ENCODE measurements around the gene NLGN2. TPM values are rescaled to one million over a fixed set of nuclear protein-coding genes. Genes with fewer than 3 reads are reported as not detected.

Gene NLGN2
- total RNA-seq, 1 experiment from 2014 or later = 76.7 TPM

GRCh38 chr17:7431231-7431630, 23.6 kb downstream of the NLGN2 start:
- DNase-seq (ENCODE audit: low spot score) (no peak), ATAC-seq (no peak)
- Mint-ChIP-seq H3K27me3 (ENCODE audit: low read depth) (no peaks in the 10 kb centered on the region; the same call in 1 of the 2 replicates), H3K4me1 (peaks cover 3% of the 10 kb centered on the region), H3K36me3 (no peaks in the 10 kb centered on the region), H3K4me3 (no peak overlapping the region), H3K27ac (no peak overlapping the region), H3K9me3 (no peaks in the 10 kb centered on the region)
- TF ChIP-seq ERG (CRISPR knock-in tag; IDR thresholded peaks at IDR 0.05) (no peak), ATF6 (CRISPR knock-in tag; IDR thresholded peaks at IDR 0.05) (no peak)
- TF ChIP-seq, protein P1, sequence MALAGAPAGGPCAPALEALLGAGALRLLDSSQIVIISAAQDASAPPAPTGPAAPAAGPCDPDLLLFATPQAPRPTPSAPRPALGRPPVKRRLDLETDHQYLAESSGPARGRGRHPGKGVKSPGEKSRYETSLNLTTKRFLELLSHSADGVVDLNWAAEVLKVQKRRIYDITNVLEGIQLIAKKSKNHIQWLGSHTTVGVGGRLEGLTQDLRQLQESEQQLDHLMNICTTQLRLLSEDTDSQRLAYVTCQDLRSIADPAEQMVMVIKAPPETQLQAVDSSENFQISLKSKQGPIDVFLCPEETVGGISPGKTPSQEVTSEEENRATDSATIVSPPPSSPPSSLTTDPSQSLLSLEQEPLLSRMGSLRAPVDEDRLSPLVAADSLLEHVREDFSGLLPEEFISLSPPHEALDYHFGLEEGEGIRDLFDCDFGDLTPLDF (CRISPR knock-in tag; IDR thresholded peaks at IDR 0.05) = no peak
- ChIA-PET CTCF (no interaction called here), POLR2A (no interaction called here)

GRCh38 chr17:7432296-7432695, 24.7 kb downstream of the NLGN2 start:
- DNase-seq (ENCODE audit: low spot score) (no peak), ATAC-seq (no peak)
- Mint-ChIP-seq H3K4me1 (peaks cover 4% of the 10 kb centered on the region), H3K27ac (no peak overlapping the region), H3K27me3 (ENCODE audit: low read depth) (peaks cover 3% of the 10 kb centered on the region; the same call in 1 of the 2 replicates), H3K9me3 (no peaks in the 10 kb centered on the region), H3K4me3 (no peak overlapping the region), H3K36me3 (no peaks in the 10 kb centered on the region)
- ChIA-PET POLR2A (interaction anchor here (0.5 kb wide), 1 partner anchor 33 kb away, joined by 5 read pairs; no protein-coding TSS in a partner anchor), CTCF (interaction anchor here (1.0 kb wide), 2 partner anchors 25 to 26 kb away, joined by 3 read pairs; partner anchors contain the start of gene NLGN2)
- TF ChIP-seq ZBTB21 (CRISPR knock-in tag; IDR thresholded peaks at IDR 0.05; ENCODE audit: borderline replicate concordance) = no peak
- TF ChIP-seq E2F4 (CRISPR knock-in tag; IDR thresholded peaks at IDR 0.05; ENCODE audit: borderline replicate concordance, low read depth) = no peak

DNA sequence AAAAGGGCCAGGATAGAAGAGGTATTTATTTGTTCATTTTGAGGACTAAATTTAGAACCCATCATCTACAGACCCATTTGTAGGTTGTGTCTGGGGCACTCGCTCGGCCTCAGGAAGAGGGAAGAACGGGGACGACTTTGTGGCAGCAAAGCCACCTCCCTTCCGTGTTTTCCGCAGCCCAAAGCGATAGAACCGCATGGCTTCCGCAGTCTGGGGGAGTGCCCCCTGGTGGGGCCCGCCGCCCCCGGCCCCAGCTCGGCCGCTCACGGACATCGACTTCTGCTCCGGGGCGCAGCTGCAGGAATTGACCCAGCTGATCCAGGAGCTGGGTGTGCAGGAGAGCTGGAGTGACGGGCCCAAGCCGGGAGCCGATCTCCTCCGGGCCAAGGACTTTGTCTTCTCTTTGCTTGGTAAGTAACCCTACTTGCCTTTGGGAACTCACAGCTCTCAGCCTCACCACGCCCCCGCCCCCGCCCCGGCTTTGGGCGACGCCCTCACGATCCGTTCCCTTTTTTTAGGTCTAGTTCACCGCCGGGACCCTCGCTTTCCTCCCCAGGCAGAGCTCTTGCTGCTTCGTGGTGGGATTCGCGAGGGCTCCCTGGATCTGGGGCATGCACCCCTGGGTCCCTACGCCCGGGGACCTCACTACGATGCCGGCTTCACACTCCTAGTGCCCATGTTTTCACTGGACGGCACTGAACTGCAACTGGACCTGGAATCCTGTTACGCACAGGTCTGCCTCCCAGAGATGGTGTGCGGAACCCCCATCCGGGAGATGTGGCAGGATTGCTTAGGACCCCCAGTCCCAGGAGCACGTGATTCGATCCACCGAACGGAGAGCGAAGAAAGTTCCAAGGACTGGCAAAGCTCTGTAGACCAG, 28.3 kb downstream of the NLGN2 start:
- peak; percentile 68 for DNase-seq (ENCODE audit: low spot score)
- TF ChIP-seq, protein P2, sequence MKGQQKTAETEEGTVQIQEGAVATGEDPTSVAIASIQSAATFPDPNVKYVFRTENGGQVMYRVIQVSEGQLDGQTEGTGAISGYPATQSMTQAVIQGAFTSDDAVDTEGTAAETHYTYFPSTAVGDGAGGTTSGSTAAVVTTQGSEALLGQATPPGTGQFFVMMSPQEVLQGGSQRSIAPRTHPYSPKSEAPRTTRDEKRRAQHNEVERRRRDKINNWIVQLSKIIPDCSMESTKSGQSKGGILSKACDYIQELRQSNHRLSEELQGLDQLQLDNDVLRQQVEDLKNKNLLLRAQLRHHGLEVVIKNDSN (CRISPR knock-in tag; IDR thresholded peaks at IDR 0.05) = peak; percentile 67
- no peak for TF ChIP-seq ERG (CRISPR knock-in tag; IDR thresholded peaks at IDR 0.05)
- TF ChIP-seq MYBL2 (CRISPR knock-in tag; IDR thresholded peaks at IDR 0.05) = 0 out of 2 replicates have a peak, but pooled peaks have one; percentile 54
- TF ChIP-seq PRDM15 (CRISPR knock-in tag; IDR thresholded peaks at IDR 0.05) = peak; percentile 37; the same call in 1 of the 2 replicates
- TF ChIP-seq, protein P3, sequence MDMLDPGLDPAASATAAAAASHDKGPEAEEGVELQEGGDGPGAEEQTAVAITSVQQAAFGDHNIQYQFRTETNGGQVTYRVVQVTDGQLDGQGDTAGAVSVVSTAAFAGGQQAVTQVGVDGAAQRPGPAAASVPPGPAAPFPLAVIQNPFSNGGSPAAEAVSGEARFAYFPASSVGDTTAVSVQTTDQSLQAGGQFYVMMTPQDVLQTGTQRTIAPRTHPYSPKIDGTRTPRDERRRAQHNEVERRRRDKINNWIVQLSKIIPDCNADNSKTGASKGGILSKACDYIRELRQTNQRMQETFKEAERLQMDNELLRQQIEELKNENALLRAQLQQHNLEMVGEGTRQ (CRISPR knock-in tag; IDR thresholded peaks at IDR 0.05) = peak; percentile 78
- no peak for TF ChIP-seq ZBTB21 (CRISPR knock-in tag; IDR thresholded peaks at IDR 0.05; ENCODE audit: borderline replicate concordance)
- TF ChIP-seq FOXP1 (CRISPR knock-in tag; IDR thresholded peaks at IDR 0.05; ENCODE audit: borderline replicate concordance) = no peak
- TF ChIP-seq, protein P4, sequence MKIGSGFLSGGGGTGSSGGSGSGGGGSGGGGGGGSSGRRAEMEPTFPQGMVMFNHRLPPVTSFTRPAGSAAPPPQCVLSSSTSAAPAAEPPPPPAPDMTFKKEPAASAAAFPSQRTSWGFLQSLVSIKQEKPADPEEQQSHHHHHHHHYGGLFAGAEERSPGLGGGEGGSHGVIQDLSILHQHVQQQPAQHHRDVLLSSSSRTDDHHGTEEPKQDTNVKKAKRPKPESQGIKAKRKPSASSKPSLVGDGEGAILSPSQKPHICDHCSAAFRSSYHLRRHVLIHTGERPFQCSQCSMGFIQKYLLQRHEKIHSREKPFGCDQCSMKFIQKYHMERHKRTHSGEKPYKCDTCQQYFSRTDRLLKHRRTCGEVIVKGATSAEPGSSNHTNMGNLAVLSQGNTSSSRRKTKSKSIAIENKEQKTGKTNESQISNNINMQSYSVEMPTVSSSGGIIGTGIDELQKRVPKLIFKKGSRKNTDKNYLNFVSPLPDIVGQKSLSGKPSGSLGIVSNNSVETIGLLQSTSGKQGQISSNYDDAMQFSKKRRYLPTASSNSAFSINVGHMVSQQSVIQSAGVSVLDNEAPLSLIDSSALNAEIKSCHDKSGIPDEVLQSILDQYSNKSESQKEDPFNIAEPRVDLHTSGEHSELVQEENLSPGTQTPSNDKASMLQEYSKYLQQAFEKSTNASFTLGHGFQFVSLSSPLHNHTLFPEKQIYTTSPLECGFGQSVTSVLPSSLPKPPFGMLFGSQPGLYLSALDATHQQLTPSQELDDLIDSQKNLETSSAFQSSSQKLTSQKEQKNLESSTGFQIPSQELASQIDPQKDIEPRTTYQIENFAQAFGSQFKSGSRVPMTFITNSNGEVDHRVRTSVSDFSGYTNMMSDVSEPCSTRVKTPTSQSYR (CRISPR knock-in tag; IDR thresholded peaks at IDR 0.05) = no peak

More for the DNA sequence above, 28.3 kb downstream of the NLGN2 start:
- H3K36me3 Mint-ChIP-seq = no peaks in the 10 kb centered on the region
- no peaks in the 10 kb centered on the region for H3K9me3 Mint-ChIP-seq
- peak overlapping the region; percentile 90 for H3K4me3 Mint-ChIP-seq
- H3K27ac Mint-ChIP-seq = peak overlapping the region; percentile 98
- ATAC-seq = peak; percentile 1
- peaks cover 17% of the 10 kb centered on the region for H3K4me1 Mint-ChIP-seq
- ChIA-PET POLR2A (interaction anchor here (0.7 to 4.2 kb wide), 11 partner anchors 9 to 252 kb away, joined by 3 to 38 read pairs (median 4); partner anchors contain the start of genes CHRNB1, NEURL4, TMEM256 and TP53), CTCF (interaction anchor here (0.8 to 4.7 kb wide), 32 partner anchors 9 to 268 kb away, joined by 3 to 69 read pairs (median 8); partner anchors contain the start of genes ACAP1, CHRNB1, KCTD11 and NEURL4)
- peaks cover 17% of the 10 kb centered on the region for H3K27me3 Mint-ChIP-seq (ENCODE audit: low read depth)

Data from WTC11 (cell line).